Large intestine (tissue), 3 donors: Measurements from ENCODE around the gene PROK2. TPM values are rescaled to one million over a fixed set of nuclear protein-coding genes. Genes with fewer than 3 reads are reported as not detected.

ENCODE experiments used
- DNase-seq, 2 donors: peaks; one replicate each; pipeline versions ENCODE4 v3.0.0 to v3.0.0-alpha.2; 2013
- H3K27ac ChIP-seq: one replicate; pipeline ENCODE4 v1.5.1; 2013; ENCODE audit warnings: low read length
- H3K27me3 ChIP-seq: 2 replicates; pipeline ENCODE4 v1.6.1; 2013; ENCODE audit warnings: low read length; ENCODE audit not compliant: control insufficient read depth, insufficient read depth
- H3K36me3 ChIP-seq: 2 replicates; pipeline ENCODE4 v1.6.1; 2013; ENCODE audit warnings: low read length; ENCODE audit not compliant: control insufficient read depth, insufficient read depth
- H3K4me1 ChIP-seq: one replicate; pipeline ENCODE4 v1.6.1; 2013; ENCODE audit warnings: low read length; ENCODE audit not compliant: control insufficient read depth, insufficient read depth
- H3K4me3 ChIP-seq: one replicate; pipeline ENCODE4 v1.5.1; 2013; ENCODE audit warnings: low read length
- H3K9me3 ChIP-seq: one replicate; pipeline ENCODE4 v1.6.1; 2013; ENCODE audit warnings: mild to moderate bottlenecking, low read depth, low read length, moderate library complexity; ENCODE audit not compliant: control insufficient read depth
- WGBS: methylation state at CpG from one replicate; pipeline ENCODE4 v1.1.5; 2013; ENCODE audit warnings: low lambda C conversion rate; ENCODE audit not compliant: insufficient coverage; 5-methylcytosine and 5-hydroxymethylcytosine counted together
- polyA plus RNA-seq: library from polyadenylated mRNA; unstranded; fragments of 120-200 nt; gene quantifications from one replicate; pipeline ENCODE4 v1.2.1, GENCODE V29; 2013

The PROK2 gene
- polyA plus RNA-seq, 1 donor: 0.67 TPM

GRCh38 chr3:71771884-71772283, 13.1 kb downstream of the PROK2 start:
- DNase-seq: no peak
- Histone ChIP-seq H3K9me3 (no peaks in the 10 kb centered on the region), H3K36me3 (no peaks in the 10 kb centered on the region), H3K27me3 (peaks cover 45% of the 10 kb centered on the region), H3K4me3 (no peak overlapping the region), H3K4me1 (no peaks in the 10 kb centered on the region), H3K27ac (no peak overlapping the region)
- whole genome bisulfite sequencing: no CpG with 5 or more reads among the region's 1 CpG

GRCh38 chr3:71771126-71771525, 13.8 kb downstream of the PROK2 start:
- Histone ChIP-seq H3K27ac (no peak overlapping the region), H3K9me3 (no peaks in the 10 kb centered on the region), H3K4me1 (no peaks in the 10 kb centered on the region), H3K36me3 (no peaks in the 10 kb centered on the region), H3K4me3 (no peak overlapping the region), H3K27me3 (peaks cover 38% of the 10 kb centered on the region)
- 100% methylated on average over 1 of the region's 5 CpGs for WGBS
- DNase-seq: no peak

- 93% methylated on average over 2 of the region's 5 CpGs for WGBS
Measured at GRCh38 chr3:71763426-71763825, 21.5 kb downstream of the PROK2 start.

GRCh38 chr3:71760140-71760539, 24.8 kb downstream of the PROK2 start:
- H3K27me3 ChIP-seq: peaks cover 66% of the 10 kb centered on the region
- H3K36me3 ChIP-seq: no peaks in the 10 kb centered on the region
- H3K4me3 ChIP-seq: no peak overlapping the region
- no peak overlapping the region for H3K27ac ChIP-seq
- no peak for DNase-seq
- no peaks in the 10 kb centered on the region for H3K4me1 ChIP-seq
- no CpG with 5 or more reads among the region's 1 CpG for WGBS
- H3K9me3 ChIP-seq: no peaks in the 10 kb centered on the region

More at GRCh38 chr3:71763426-71763825, 21.5 kb downstream of the PROK2 start:
- H3K36me3 ChIP-seq: no peaks in the 10 kb centered on the region
- H3K4me3 ChIP-seq: no peak overlapping the region
- peaks cover 41% of the 10 kb centered on the region for H3K27me3 ChIP-seq
- no peaks in the 10 kb centered on the region for H3K4me1 ChIP-seq
- H3K9me3 ChIP-seq: no peaks in the 10 kb centered on the region
- no peak for DNase-seq
- H3K27ac ChIP-seq: no peak overlapping the region

GRCh38 chr3:71759401-71759800, 25.5 kb downstream of the PROK2 start:
- no peak overlapping the region for H3K4me3 ChIP-seq
- H3K9me3 ChIP-seq: no peaks in the 10 kb centered on the region
- no peak overlapping the region for H3K27ac ChIP-seq
- H3K27me3 ChIP-seq: peaks cover 71% of the 10 kb centered on the region
- H3K36me3 ChIP-seq: no peaks in the 10 kb centered on the region
- no peaks in the 10 kb centered on the region for H3K4me1 ChIP-seq
- no peak for DNase-seq
- 100% methylated on average over 1 of the region's 5 CpGs for WGBS

GRCh38 chr3:71758091-71758490, 26.9 kb downstream of the PROK2 start:
- H3K36me3 ChIP-seq: no peaks in the 10 kb centered on the region
- H3K9me3 ChIP-seq: no peaks in the 10 kb centered on the region
- H3K4me1 ChIP-seq: no peaks in the 10 kb centered on the region
- DNase-seq: no peak
- H3K27me3 ChIP-seq: peaks cover 67% of the 10 kb centered on the region
- H3K27ac ChIP-seq: no peak overlapping the region
- 92% methylated on average over 2 of the region's 2 CpGs for WGBS
- H3K4me3 ChIP-seq: no peak overlapping the region

- no peak overlapping the region for H3K27ac ChIP-seq
- no CpG with 5 or more reads among the region's 65 CpGs for WGBS
- H3K27me3 ChIP-seq: peaks cover 74% of the 10 kb centered on the region
- H3K36me3 ChIP-seq: no peaks in the 10 kb centered on the region
- peak in 1 of 2 donors; percentile 10 for DNase-seq
- H3K4me3 ChIP-seq: no peak overlapping the region
- H3K9me3 ChIP-seq: no peaks in the 10 kb centered on the region
- H3K4me1 ChIP-seq: no peaks in the 10 kb centered on the region
Measured at GRCh38 chr3:71754610-71755253, 30.2 kb downstream of the PROK2 start.

GRCh38 chr3:71753701-71754609, 31.0 kb downstream of the PROK2 start, which contains the start of gene GPR27:
Gene GPR27, plus strand, starts transcription at chr3:71753855. Its CDS starts 195 bp downstream, at chr3:71754050.
- Histone ChIP-seq H3K36me3 (no peaks in the 10 kb centered on the region), H3K27ac (no peak within 1 kb of the TSS), H3K9me3 (no peaks in the 10 kb centered on the region), H3K27me3 (peaks cover 72% of the 10 kb centered on the region), H3K4me3 (no peak within 1 kb of the TSS), H3K4me1 (no peaks in the 10 kb centered on the region)
- DNase-seq: peak; percentile 16 to 72
- no CpG with 5 or more reads among the region's 131 CpGs for WGBS

GRCh38 chr3:71752831-71753700, 31.9 kb downstream of the PROK2 start:
- WGBS: no CpG with 5 or more reads among the region's 68 CpGs
- H3K4me1 ChIP-seq: no peaks in the 10 kb centered on the region
- no peaks in the 10 kb centered on the region for H3K9me3 ChIP-seq
- no peak overlapping the region for H3K4me3 ChIP-seq
- H3K27ac ChIP-seq: no peak overlapping the region
- H3K36me3 ChIP-seq: no peaks in the 10 kb centered on the region
- DNase-seq: peak in 1 of 2 donors; percentile 5
- peaks cover 73% of the 10 kb centered on the region for H3K27me3 ChIP-seq

GRCh38 chr3:71751602-71752001, 33.3 kb downstream of the PROK2 start:
- Histone ChIP-seq H3K4me1 (no peaks in the 10 kb centered on the region), H3K36me3 (no peaks in the 10 kb centered on the region), H3K9me3 (no peaks in the 10 kb centered on the region), H3K27ac (no peak overlapping the region), H3K27me3 (peaks cover 61% of the 10 kb centered on the region), H3K4me3 (no peak overlapping the region)
- 100% methylated on average over 1 of the region's 4 CpGs for WGBS
- no peak for DNase-seq
